Central memory CD8-positive, alpha-beta T cell (primary cell): ENCODE results near the gene LRP1-AS.

ENCODE experiments used
- ATAC-seq: fragments of 150-1000 bp; cut with Tn5 transposase; replicated peaks from 2 replicates; pipeline ENCODE4 v1.10.0; 2022; ENCODE audit warnings: mild to moderate bottlenecking, moderate FRiP score, moderate number of reproducible peaks; ENCODE audit not compliant: poor library complexity, severe bottlenecking; ENCODE audit errors: extremely low read depth
- DNase-seq, 2 donors: peaks; one replicate each; pipeline ENCODE4 v3.0.0; 2021; ENCODE audit warnings: low spot score in 2 of 2
- H3K27ac Mint-ChIP-seq: one replicate; pipeline ENCODE4 v1.8.0; 2022; ENCODE audit warnings: low read depth, mild to moderate bottlenecking, moderate library complexity, mixed read lengths
- H3K27me3 Mint-ChIP-seq: one replicate; pipeline ENCODE4 v1.8.0; 2022; ENCODE audit warnings: mixed read lengths
- H3K36me3 Mint-ChIP-seq: one replicate; pipeline ENCODE4 v1.8.0; 2022; ENCODE audit warnings: mild to moderate bottlenecking, moderate library complexity, mixed read lengths; ENCODE audit not compliant: insufficient read depth
- H3K4me1 Mint-ChIP-seq: one replicate; pipeline ENCODE4 v1.8.0; 2022; ENCODE audit warnings: mixed read lengths
- H3K4me3 Mint-ChIP-seq: one replicate; pipeline ENCODE4 v1.8.0; 2022; ENCODE audit warnings: mild to moderate bottlenecking, moderate library complexity, mixed read lengths
- H3K9me3 Mint-ChIP-seq: one replicate; pipeline ENCODE4 v1.8.0; 2022; ENCODE audit warnings: mixed read lengths

The LRP1-AS gene

GRCh38 chr12:57154076-57154475 lies 6.7 kb upstream of the LRP1-AS start:
- Mint-ChIP-seq H3K27ac (no peak overlapping the region), H3K36me3 (peaks cover 1% of the 10 kb centered on the region), H3K4me3 (no peak overlapping the region), H3K4me1 (peaks cover 15% of the 10 kb centered on the region), H3K27me3 (no peaks in the 10 kb centered on the region), H3K9me3 (no peaks in the 10 kb centered on the region)
- ATAC-seq (no peak), DNase-seq (no peak)

GRCh38 chr12:57153415-57153997 lies 6.1 kb upstream of the LRP1-AS start:
- H3K27me3 Mint-ChIP-seq, result no peaks in the 10 kb centered on the region
- DNase-seq (no peak), ATAC-seq (no peak)
- H3K27ac Mint-ChIP-seq, result no peak overlapping the region
- H3K36me3 Mint-ChIP-seq, result peaks cover 1% of the 10 kb centered on the region
- no peaks in the 10 kb centered on the region for H3K9me3 Mint-ChIP-seq
- peaks cover 15% of the 10 kb centered on the region for H3K4me1 Mint-ChIP-seq
- no peak overlapping the region for H3K4me3 Mint-ChIP-seq

- H3K27ac Mint-ChIP-seq, result no peak overlapping the region
- no peaks in the 10 kb centered on the region for H3K27me3 Mint-ChIP-seq
- peaks cover 8% of the 10 kb centered on the region for H3K4me1 Mint-ChIP-seq
- no peaks in the 10 kb centered on the region for H3K9me3 Mint-ChIP-seq
- no peak for ATAC-seq
- H3K36me3 Mint-ChIP-seq, result peaks cover 1% of the 10 kb centered on the region
- DNase-seq, result no peak
- H3K4me3 Mint-ChIP-seq, result no peak overlapping the region
These were observed 5.2 kb upstream of the LRP1-AS start for GRCh38 chr12:57152639-57153038.

- H3K9me3 Mint-ChIP-seq, result no peaks in the 10 kb centered on the region
These were observed 4.6 kb upstream of the LRP1-AS start for GRCh38 chr12:57151741-57152630.

GRCh38 chr12:57150400-57151000 lies 3.1 kb upstream of the LRP1-AS start:
- H3K9me3 Mint-ChIP-seq, result no peaks in the 10 kb centered on the region
- H3K27ac Mint-ChIP-seq, result no peak overlapping the region
- peaks cover 4% of the 10 kb centered on the region for H3K4me1 Mint-ChIP-seq
- DNase-seq (no peak), ATAC-seq (no peak)
- H3K36me3 Mint-ChIP-seq, result no peaks in the 10 kb centered on the region
- no peaks in the 10 kb centered on the region for H3K27me3 Mint-ChIP-seq
- no peak overlapping the region for H3K4me3 Mint-ChIP-seq

More at GRCh38 chr12:57151741-57152630, 4.6 kb upstream of the LRP1-AS start:
- H3K27ac Mint-ChIP-seq, result no peak overlapping the region
- no peak for DNase-seq
- no peaks in the 10 kb centered on the region for H3K36me3 Mint-ChIP-seq
- peaks cover 4% of the 10 kb centered on the region for H3K4me1 Mint-ChIP-seq
- no peak for ATAC-seq
- H3K4me3 Mint-ChIP-seq, result no peak overlapping the region
- H3K27me3 Mint-ChIP-seq, result no peaks in the 10 kb centered on the region

- Mint-ChIP-seq H3K27ac (no peak overlapping the region), H3K36me3 (no peaks in the 10 kb centered on the region), H3K9me3 (no peaks in the 10 kb centered on the region), H3K4me1 (peaks cover 4% of the 10 kb centered on the region), H3K4me3 (no peak overlapping the region), H3K27me3 (no peaks in the 10 kb centered on the region)
- DNase-seq (no peak), ATAC-seq (no peak)
These were observed 2.0 kb upstream of the LRP1-AS start for GRCh38 chr12:57149245-57149900.

GRCh38 chr12:57148469-57149244 lies 1.2 kb upstream of the LRP1-AS start:
- H3K27me3 Mint-ChIP-seq, result no peaks in the 10 kb centered on the region
- no peak for DNase-seq

GRCh38 chr12:57146092-57146491 lies 1.3 kb downstream of the LRP1-AS start:
- Mint-ChIP-seq H3K4me1 (no peaks in the 10 kb centered on the region), H3K27me3 (no peaks in the 10 kb centered on the region), H3K9me3 (no peaks in the 10 kb centered on the region), H3K27ac (no peak overlapping the region), H3K4me3 (no peak overlapping the region), H3K36me3 (no peaks in the 10 kb centered on the region)
- no peak for ATAC-seq
- no peak for DNase-seq

More at GRCh38 chr12:57148469-57149244, 1.2 kb upstream of the LRP1-AS start:
- Mint-ChIP-seq H3K4me3 (no peak overlapping the region), H3K4me1 (peaks cover 4% of the 10 kb centered on the region), H3K36me3 (no peaks in the 10 kb centered on the region), H3K27ac (no peak overlapping the region), H3K9me3 (no peaks in the 10 kb centered on the region)
- no peak for ATAC-seq

- Mint-ChIP-seq H3K36me3 (no peaks in the 10 kb centered on the region), H3K4me1 (no peaks in the 10 kb centered on the region), H3K27ac (no peak overlapping the region), H3K27me3 (no peaks in the 10 kb centered on the region), H3K9me3 (no peaks in the 10 kb centered on the region), H3K4me3 (no peak overlapping the region)
- DNase-seq (no peak), ATAC-seq (no peak)
These were observed 1.9 kb downstream of the LRP1-AS start for GRCh38 chr12:57145460-57146059.

- DNase-seq (no peak), ATAC-seq (no peak)
- Mint-ChIP-seq H3K27ac (no peak overlapping the region), H3K4me3 (no peak overlapping the region), H3K36me3 (no peaks in the 10 kb centered on the region), H3K27me3 (no peaks in the 10 kb centered on the region), H3K4me1 (no peaks in the 10 kb centered on the region), H3K9me3 (no peaks in the 10 kb centered on the region)
These were observed 4.0 kb downstream of the LRP1-AS start for GRCh38 chr12:57143454-57143853.

- Mint-ChIP-seq H3K9me3 (no peaks in the 10 kb centered on the region), H3K4me3 (no peak overlapping the region), H3K27me3 (no peaks in the 10 kb centered on the region), H3K27ac (no peak overlapping the region), H3K36me3 (no peaks in the 10 kb centered on the region), H3K4me1 (no peaks in the 10 kb centered on the region)
- ATAC-seq (no peak), DNase-seq (no peak)
These were observed 4.7 kb downstream of the LRP1-AS start for GRCh38 chr12:57142727-57143126.

- Mint-ChIP-seq H3K4me1 (no peaks in the 10 kb centered on the region), H3K27me3 (no peaks in the 10 kb centered on the region), H3K36me3 (no peaks in the 10 kb centered on the region), H3K4me3 (no peak overlapping the region), H3K9me3 (no peaks in the 10 kb centered on the region), H3K27ac (no peak overlapping the region)
- no peak for ATAC-seq
- no peak for DNase-seq
These were observed 5.3 kb downstream of the LRP1-AS start for GRCh38 chr12:57142121-57142520.
